Measurements from ENCODE around the gene LPCAT1. TPM values are rescaled to one million over a fixed set of nuclear protein-coding genes. Genes with fewer than 3 reads are reported as not detected.

Gene LPCAT1
- total and polyA plus RNA-seq, 2 of the 13 experiments (the other 11 are each of a cell fraction or from before 2014, with no cell fraction given) = 29.8 to 90.6 TPM

- no peaks in the 10 kb centered on the region for H3K9me3 ChIP-seq (ENCODE audit: low read length)
- FAIRE-seq (no peak), DNase-seq (ENCODE audit: low spot score) (no peak), ATAC-seq (no peak)
- 97% methylated on average over 32 of the region's 46 CpGs for WGBS (ENCODE audit: low lambda C conversion rate)
- H3K27ac ChIP-seq (ENCODE audit: extremely low read length, insufficient read depth, low read length) = no peak overlapping the region
- in situ Hi-C loops (cut with HindIII; ENCODE audit: extremely low pct_ligation_motif_present, low pct_unique_long_range_greater_than_20kb) = no loop called here
- no peak overlapping the region for H3K4me2 ChIP-seq (ENCODE audit: low read depth, low read length)
- TF ChIP-seq ZNF609 (CRISPR knock-in tag; IDR thresholded peaks at IDR 0.05; ENCODE audit: borderline replicate concordance) (no peak), AGO2 (optimal IDR thresholded peaks at IDR 0.05; ENCODE audit: low read depth, low read length) (peak; percentile 21), BCL6 (CRISPR knock-in tag; IDR thresholded peaks at IDR 0.05) (no peak), ZNF180 (CRISPR knock-in tag; IDR thresholded peaks at IDR 0.05; ENCODE audit: borderline replicate concordance, low read depth) (no peak), FOXJ3 (CRISPR knock-in tag; IDR thresholded peaks at IDR 0.05; ENCODE audit: borderline replicate concordance) (no peak), POGZ (CRISPR knock-in tag; IDR thresholded peaks at IDR 0.05) (no peak), SRF (IDR thresholded peaks at IDR 0.05; ENCODE audit: low read depth, low read length) (no peak), ZNF567 (CRISPR knock-in tag; IDR thresholded peaks at IDR 0.05; ENCODE audit: borderline replicate concordance) (no peak)
- no peak overlapping the region for H3K9ac ChIP-seq (ENCODE audit: insufficient read depth, low read depth, low read length)
- no peak overlapping the region for H3K4me3 ChIP-seq (replicated peaks in 1 of 3; ENCODE audit: insufficient read depth in 1 of 3, low read depth in 2 of 3, low read length in 3 of 3)
- no peak overlapping the region for H2AFZ ChIP-seq (ENCODE audit: low read length)
- H3K4me1 ChIP-seq (ENCODE audit: insufficient read depth, low read length) = no peaks in the 10 kb centered on the region
- ChIA-PET POLR2A (no interaction called here), CTCF (ENCODE audit: low intra/inter-chr PET ratio, low total read pairs) (no interaction called here)
- intact Hi-C loops (cut with micrococcal nuclease; ENCODE audit: unreplicated experiment) = no loop called here
- no peaks in the 10 kb centered on the region for H3K27me3 ChIP-seq (ENCODE audit: control insufficient read depth in 1 of 2, insufficient read depth in 2 of 2, low read length in 2 of 2)
- BruUV-seq (replicated peaks) = no TSS peak
- H3K79me2 ChIP-seq (ENCODE audit: insufficient read depth, low read length) = no peaks in the 10 kb centered on the region
- peaks cover 6% of the 10 kb centered on the region; the same call in 1 of the 2 replicates for H4K20me1 ChIP-seq (ENCODE audit: insufficient read depth, low read length)
- H3K36me3 ChIP-seq (replicated peaks in 1 of 2; ENCODE audit: control insufficient read depth in 1 of 2, insufficient read depth in 2 of 2, low read length in 2 of 2) = peaks cover 7 to 20% of the 10 kb centered on the region in 2 experiments; a peak in 4 of 5 replicates
These were observed 60.2 kb downstream of the LPCAT1 start for GRCh38 chr5:1463326-1464095.

Measured in HepG2 (cell line).